ENCODE data around the gene FBXO28.

The FBXO28 gene

DNA sequence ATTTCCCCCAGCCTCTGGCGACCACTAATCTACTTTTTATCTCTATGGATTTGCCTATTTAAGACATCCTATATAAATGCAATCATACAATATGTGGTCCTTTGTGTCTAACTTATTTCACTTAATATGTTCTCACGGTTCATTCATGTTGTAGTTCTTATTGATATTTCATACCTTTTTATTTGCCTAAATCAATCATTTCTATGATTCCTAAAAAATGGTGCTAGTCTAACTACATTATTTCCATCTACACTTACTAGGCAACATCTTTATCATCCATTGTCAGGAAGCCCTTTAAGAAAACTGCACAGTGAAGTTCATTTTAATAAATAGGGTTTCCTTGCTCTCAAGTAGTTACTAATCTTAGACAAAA lies 380 bp upstream of the FBXO28 start:
- Histone ChIP-seq H3K9ac (ENCODE audit: low read depth, low read length) (peak overlapping the region; percentile 97), H3K36me3 (ENCODE audit: insufficient read depth, low read length) (no peaks in the 10 kb centered on the region), H3K4me1 (ENCODE audit: insufficient read depth, low read length) (no peaks in the 10 kb centered on the region), H3K9me3 (ENCODE audit: control insufficient read depth, insufficient read depth, low read length) (no peaks in the 10 kb centered on the region)

DNA sequence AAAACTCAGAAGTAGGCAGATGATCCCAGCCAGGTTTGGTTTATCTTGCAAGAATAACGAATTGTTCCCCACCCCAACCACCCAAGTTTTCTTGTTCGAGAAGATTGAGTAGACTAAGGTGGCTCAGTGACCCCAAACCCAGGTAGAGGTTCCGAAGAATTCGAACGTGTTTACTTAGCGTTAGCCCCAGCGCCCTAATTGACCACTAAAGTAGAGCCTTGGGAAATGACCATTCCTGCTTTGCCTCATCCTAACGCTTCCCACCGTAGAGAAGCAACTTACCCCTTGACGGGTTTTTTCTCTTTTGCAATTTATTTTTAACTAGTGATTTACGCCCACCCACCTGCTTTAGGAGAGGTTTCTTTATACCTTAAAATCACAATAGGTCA lies 870 bp downstream of the FBXO28 start:
- no peaks in the 10 kb centered on the region for H3K9me3 ChIP-seq (ENCODE audit: control insufficient read depth, insufficient read depth, low read length)
- H3K9ac ChIP-seq (ENCODE audit: low read depth, low read length), result peak overlapping the region; percentile 97
- no peaks in the 10 kb centered on the region for H3K36me3 ChIP-seq (ENCODE audit: insufficient read depth, low read length)
- H3K4me1 ChIP-seq (ENCODE audit: insufficient read depth, low read length), result no peaks in the 10 kb centered on the region

DNA sequence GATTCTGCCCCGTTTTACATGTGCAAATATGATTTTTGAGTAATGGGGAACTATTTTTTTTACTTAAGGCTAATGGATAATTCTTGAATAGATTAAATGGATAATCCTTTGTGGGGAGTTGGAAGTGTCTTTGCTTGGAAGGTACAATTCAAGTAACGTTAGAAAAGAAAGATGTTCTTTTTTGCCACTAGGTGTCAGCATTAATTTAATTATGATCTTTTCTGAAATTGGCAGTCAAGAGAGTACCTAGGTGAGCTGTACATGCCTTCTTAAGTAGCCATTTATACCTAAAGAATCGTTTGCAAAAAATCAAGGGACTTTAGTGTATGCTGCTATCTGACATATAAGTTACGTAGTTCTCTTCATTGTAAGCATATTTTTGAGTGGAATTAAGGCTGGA lies 2.2 kb downstream of the FBXO28 start:
- no peaks in the 10 kb centered on the region for H3K36me3 ChIP-seq (ENCODE audit: insufficient read depth, low read length)
- H3K4me1 ChIP-seq (ENCODE audit: insufficient read depth, low read length), result no peaks in the 10 kb centered on the region
- no peak overlapping the region for H3K9ac ChIP-seq (ENCODE audit: low read depth, low read length)
- H3K9me3 ChIP-seq (ENCODE audit: control insufficient read depth, insufficient read depth, low read length), result no peaks in the 10 kb centered on the region

DNA sequence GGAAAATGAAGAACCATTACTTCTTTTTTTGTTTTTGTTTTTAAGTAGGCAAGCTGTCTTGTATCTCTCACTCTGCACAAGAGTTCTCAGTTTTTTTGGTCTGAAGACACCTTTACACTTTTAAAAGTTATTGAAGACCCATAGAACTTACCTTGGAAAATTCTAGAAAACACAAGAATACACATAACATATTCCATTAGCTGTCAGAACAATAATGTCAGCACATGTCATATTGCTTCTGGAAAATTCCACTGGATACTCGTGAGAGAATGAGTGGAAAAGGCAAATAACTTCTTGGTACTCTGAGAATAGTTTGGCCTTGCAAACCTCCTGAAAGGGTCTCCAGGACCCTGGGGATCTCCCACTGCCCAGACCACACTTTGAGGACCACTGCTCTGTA lies 4.8 kb downstream of the FBXO28 start:
- H3K9me3 ChIP-seq (ENCODE audit: control insufficient read depth, insufficient read depth, low read length), result no peaks in the 10 kb centered on the region
- no peak overlapping the region for H3K9ac ChIP-seq (ENCODE audit: low read depth, low read length)
- H3K36me3 ChIP-seq (ENCODE audit: insufficient read depth, low read length), result no peaks in the 10 kb centered on the region
- H3K4me1 ChIP-seq (ENCODE audit: insufficient read depth, low read length), result 0 out of 2 replicates have a peak, but pooled peaks cover 2% of the 10 kb centered on the region

DNA sequence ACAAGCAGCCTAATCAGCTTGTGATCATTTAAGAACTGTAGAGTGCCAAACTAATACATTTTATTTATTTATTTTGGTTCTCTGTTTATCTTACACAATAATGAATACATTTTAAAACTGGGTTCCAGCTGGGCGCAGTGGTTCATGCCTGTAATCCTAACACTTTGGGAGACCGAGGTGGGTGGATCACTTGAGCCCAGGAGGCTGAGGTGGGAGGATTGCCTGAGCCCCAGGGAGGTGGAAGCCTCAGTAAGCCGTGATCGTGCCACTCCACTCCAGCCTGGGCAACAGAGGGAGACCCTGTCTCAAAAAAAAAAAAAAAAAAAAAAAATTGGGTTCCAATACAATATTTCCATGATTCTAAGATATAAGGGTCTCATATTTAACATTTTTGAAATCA lies 9.2 kb downstream of the FBXO28 start:
- Histone ChIP-seq H3K4me1 (ENCODE audit: insufficient read depth, low read length) (0 out of 2 replicates have a peak, but pooled peaks cover 2% of the 10 kb centered on the region), H3K9me3 (ENCODE audit: control insufficient read depth, insufficient read depth, low read length) (no peaks in the 10 kb centered on the region), H3K36me3 (ENCODE audit: insufficient read depth, low read length) (no peaks in the 10 kb centered on the region), H3K9ac (ENCODE audit: low read depth, low read length) (no peak overlapping the region)

DNA sequence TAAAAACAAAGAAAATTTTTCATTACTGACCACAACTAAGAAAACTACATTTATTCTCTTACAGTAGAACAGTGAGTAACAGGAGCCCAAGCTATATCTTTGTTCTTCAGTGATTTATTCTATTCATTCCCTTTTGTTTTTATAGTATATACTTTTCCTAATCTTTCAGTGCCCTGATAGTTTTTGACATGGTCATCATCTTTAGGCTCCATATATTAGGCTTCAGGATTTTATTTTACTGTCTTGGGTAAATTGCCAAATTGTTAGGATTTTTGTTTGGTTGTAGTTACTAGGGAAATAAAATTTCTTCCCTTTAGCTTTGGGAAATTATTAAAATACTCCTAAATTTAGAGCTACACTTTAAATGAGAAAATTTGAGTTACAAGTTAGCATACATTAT lies 10.3 kb downstream of the FBXO28 start:
- Histone ChIP-seq H3K4me1 (ENCODE audit: insufficient read depth, low read length) (0 out of 2 replicates have a peak, but pooled peaks cover 2% of the 10 kb centered on the region), H3K9me3 (ENCODE audit: control insufficient read depth, insufficient read depth, low read length) (no peaks in the 10 kb centered on the region), H3K9ac (ENCODE audit: low read depth, low read length) (no peak overlapping the region), H3K36me3 (ENCODE audit: insufficient read depth, low read length) (no peaks in the 10 kb centered on the region)

DNA sequence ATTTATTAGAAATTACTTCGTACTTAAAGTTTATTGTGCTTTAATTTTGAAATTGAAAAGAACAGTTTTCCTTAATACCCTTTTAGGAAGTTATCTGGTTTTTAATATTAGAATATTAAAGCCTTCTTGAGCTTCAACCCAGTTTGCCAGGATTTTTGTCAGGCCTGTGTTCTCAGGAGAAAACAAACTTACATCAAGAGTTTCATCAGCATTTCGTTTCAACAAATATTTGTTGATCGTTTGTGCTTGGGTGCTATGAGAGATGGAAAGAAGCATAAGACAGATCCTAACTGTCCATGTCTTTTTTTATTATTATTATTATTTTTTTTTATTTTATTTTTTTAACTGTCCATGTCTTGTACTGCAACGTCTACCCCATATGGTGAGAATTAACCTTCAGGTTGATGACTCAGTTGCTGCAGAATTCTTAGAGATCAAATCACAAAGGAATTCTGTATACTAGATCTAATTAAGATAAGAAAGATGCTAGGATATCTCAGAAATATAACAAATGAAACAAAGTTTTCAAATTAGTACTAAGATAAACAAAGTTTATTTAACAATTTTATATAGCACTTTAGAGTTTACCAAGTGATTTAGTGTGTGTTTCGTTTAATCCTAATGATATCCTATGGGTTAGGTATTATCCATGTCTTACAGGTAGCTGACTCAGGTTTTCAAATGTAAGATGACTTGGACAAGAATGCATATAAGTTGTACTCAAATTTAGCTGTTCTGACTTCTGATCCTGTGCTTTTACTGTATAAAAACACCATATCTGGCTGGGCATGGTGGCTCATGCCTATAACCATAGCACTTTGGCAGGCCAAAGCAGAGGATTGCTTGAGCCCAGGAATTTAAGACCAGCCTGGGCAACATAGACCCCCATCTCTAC lies 14.3 kb downstream of the FBXO28 start:
- H3K9ac ChIP-seq (ENCODE audit: low read depth, low read length), result no peak overlapping the region
- H3K9me3 ChIP-seq (ENCODE audit: control insufficient read depth, insufficient read depth, low read length), result no peaks in the 10 kb centered on the region
- no peaks in the 10 kb centered on the region for H3K4me1 ChIP-seq (ENCODE audit: insufficient read depth, low read length)
- peaks cover 14% of the 10 kb centered on the region for H3K36me3 ChIP-seq (ENCODE audit: insufficient read depth, low read length)

DNA sequence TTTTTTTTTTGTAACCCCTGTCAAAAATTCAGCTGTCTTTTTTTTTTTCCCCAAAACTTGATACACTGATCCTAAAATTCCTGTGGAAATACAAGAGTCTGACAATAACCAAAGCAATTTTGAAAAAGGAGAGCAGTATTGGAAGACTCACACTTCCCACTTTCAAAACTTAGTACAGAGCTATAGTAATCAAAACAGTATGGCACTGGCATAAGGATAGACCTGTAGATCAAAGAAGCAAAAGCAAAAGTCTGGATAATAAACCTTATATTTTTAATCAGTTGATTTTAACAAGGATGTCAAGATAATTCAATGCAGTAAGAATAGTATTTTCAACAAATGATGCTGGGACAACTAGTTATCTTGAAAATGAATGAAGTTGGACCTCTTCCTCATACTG lies 17.3 kb downstream of the FBXO28 start:
- Histone ChIP-seq H3K9me3 (ENCODE audit: control insufficient read depth, insufficient read depth, low read length) (no peaks in the 10 kb centered on the region), H3K9ac (ENCODE audit: low read depth, low read length) (no peak overlapping the region), H3K36me3 (ENCODE audit: insufficient read depth, low read length) (peaks cover 14% of the 10 kb centered on the region), H3K4me1 (ENCODE audit: insufficient read depth, low read length) (no peaks in the 10 kb centered on the region)

DNA sequence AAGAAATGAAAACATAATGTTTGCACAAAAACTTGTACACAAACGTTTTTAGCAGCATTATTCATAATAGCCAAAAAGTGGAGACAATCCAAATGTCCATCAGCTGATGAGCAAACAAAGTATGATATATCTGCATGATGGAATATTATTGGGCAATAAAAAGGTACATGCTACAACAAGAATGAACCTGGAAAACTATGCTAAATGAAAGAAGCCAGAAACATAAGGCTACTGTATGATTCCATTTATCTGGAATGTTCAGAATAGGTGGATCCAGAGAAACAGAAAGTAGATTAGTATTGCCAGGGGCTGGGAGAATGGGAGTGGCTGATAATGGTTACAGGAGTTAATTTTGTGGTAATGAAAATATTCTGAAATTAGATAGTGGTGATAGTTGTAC lies 19.0 kb downstream of the FBXO28 start:
- peaks cover 14% of the 10 kb centered on the region for H3K36me3 ChIP-seq (ENCODE audit: insufficient read depth, low read length)
- no peaks in the 10 kb centered on the region for H3K9me3 ChIP-seq (ENCODE audit: control insufficient read depth, insufficient read depth, low read length)
- no peaks in the 10 kb centered on the region for H3K4me1 ChIP-seq (ENCODE audit: insufficient read depth, low read length)
- H3K9ac ChIP-seq (ENCODE audit: low read depth, low read length), result no peak overlapping the region

DNA sequence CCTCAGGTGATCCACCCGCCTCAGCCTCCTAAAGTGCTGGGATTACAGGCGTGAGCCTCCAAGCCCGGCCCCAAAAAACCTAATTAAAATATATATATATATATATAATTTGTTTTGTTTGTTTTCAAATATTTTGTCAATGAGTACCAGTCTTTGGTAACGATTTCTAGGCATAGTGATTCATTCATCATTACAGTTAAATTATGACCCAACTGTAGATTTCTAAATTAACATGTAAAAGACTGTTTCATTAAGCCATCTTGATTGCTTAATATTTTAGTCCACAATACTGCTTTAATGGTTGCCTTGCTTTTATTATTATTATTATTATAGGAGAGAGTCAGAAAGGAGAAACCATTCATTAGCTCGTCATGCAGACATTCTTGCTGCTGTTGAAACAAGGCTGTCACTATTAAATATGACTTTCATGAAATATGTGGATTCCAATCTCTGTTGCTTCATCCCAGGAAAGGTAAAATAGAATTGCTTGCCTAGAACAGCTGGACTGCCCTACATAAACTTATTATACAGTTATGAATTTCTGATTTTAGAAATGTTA lies 19.9 kb downstream of the FBXO28 start:
- Histone ChIP-seq H3K36me3 (ENCODE audit: insufficient read depth, low read length) (peaks cover 15% of the 10 kb centered on the region), H3K4me1 (ENCODE audit: insufficient read depth, low read length) (no peaks in the 10 kb centered on the region), H3K9ac (ENCODE audit: low read depth, low read length) (no peak overlapping the region), H3K9me3 (ENCODE audit: control insufficient read depth, insufficient read depth, low read length) (no peaks in the 10 kb centered on the region)

DNA sequence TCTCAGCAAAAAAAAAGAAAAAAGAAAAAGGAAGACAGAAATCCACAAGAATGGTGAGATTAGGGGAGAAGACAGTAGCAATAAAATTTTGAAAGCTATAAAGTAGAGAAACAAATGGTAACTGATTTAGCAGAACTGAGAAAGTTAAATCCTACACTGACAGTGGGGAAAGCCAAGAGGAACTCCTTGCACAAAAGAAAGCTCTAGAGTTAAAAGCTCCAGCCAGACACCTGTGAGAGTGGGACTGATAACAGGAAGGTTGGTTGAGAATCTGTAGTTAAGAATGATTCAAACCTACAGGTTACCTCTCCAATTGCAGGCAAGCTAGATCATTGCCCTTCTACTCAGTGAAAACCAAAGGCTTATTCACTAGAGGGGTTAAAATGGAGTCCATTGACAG lies 23.6 kb downstream of the FBXO28 start:
- Histone ChIP-seq H3K9ac (ENCODE audit: low read depth, low read length) (no peak overlapping the region), H3K9me3 (ENCODE audit: control insufficient read depth, insufficient read depth, low read length) (no peaks in the 10 kb centered on the region), H3K4me1 (ENCODE audit: insufficient read depth, low read length) (no peaks in the 10 kb centered on the region), H3K36me3 (ENCODE audit: insufficient read depth, low read length) (peaks cover 7% of the 10 kb centered on the region; the same call in 1 of the 2 replicates)

DNA sequence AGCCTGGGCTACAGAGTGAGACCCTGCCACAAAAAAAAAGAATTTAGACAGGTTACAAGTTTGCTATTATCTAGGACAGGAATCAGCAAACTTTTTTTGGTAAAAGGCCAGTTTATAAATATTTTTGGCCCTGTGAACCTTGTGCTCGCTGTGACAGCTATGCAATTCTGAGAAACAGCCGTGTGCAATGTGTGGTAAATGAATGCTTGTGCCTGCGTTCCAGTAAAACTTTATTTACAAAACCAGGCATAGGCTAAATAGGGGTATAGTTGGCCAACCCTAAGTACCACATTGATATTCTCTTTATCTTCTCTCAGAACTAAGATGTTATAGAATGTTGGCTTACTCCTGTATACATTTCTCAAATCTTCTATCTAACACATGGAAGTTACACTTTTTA lies 24.3 kb downstream of the FBXO28 start:
- H3K9ac ChIP-seq (ENCODE audit: low read depth, low read length), result no peak overlapping the region
- no peaks in the 10 kb centered on the region for H3K9me3 ChIP-seq (ENCODE audit: control insufficient read depth, insufficient read depth, low read length)
- no peaks in the 10 kb centered on the region for H3K4me1 ChIP-seq (ENCODE audit: insufficient read depth, low read length)
- H3K36me3 ChIP-seq (ENCODE audit: insufficient read depth, low read length), result peaks cover 3% of the 10 kb centered on the region; the same call in 1 of the 2 replicates

DNA sequence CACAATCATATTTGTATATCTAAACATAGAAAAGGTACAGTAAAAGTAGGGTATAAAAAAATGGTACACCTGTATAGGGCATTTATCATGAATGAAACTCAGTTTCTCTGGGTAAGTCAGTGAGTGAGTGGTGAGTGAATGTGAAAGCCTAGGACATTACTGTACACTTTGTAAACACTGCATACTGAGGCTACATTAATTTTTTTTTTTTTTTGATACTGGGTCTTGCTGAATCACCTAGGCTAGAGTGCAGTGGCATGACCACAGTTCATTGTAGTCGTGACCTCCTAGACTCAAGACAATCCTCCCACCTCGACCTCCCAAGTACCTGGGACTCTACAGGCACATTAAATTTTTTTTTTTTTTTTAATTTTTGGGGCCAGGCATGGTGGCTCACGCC lies 27.8 kb downstream of the FBXO28 start:
- Histone ChIP-seq H3K4me1 (ENCODE audit: insufficient read depth, low read length) (no peaks in the 10 kb centered on the region), H3K9ac (ENCODE audit: low read depth, low read length) (no peak overlapping the region), H3K36me3 (ENCODE audit: insufficient read depth, low read length) (peaks cover 3% of the 10 kb centered on the region; the same call in 1 of the 2 replicates), H3K9me3 (ENCODE audit: control insufficient read depth, insufficient read depth, low read length) (no peaks in the 10 kb centered on the region)

DNA sequence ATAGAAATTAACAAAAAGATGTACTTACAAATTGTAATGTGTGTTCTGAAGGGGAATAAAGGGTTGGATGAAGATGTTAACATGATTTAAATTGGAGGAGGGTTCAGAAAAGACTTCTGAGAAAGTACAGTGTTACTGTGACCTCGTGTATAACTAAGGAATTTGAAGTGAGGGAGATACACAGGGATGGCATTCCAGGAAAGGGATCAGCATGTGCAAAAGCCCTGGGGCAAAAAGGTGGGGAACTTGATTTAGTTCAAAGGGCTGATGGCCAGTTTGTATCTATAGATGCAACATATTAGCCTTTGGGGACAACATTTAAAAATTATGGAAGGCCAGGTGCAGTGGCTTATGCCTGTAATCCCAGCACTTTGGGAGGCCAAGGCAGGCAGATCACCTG lies 35.8 kb downstream of the FBXO28 start:
- Histone ChIP-seq H3K9me3 (ENCODE audit: control insufficient read depth, insufficient read depth, low read length) (no peaks in the 10 kb centered on the region), H3K36me3 (ENCODE audit: insufficient read depth, low read length) (peaks cover 4% of the 10 kb centered on the region; the same call in 1 of the 2 replicates), H3K4me1 (ENCODE audit: insufficient read depth, low read length) (no peaks in the 10 kb centered on the region), H3K9ac (ENCODE audit: low read depth, low read length) (no peak overlapping the region)

DNA sequence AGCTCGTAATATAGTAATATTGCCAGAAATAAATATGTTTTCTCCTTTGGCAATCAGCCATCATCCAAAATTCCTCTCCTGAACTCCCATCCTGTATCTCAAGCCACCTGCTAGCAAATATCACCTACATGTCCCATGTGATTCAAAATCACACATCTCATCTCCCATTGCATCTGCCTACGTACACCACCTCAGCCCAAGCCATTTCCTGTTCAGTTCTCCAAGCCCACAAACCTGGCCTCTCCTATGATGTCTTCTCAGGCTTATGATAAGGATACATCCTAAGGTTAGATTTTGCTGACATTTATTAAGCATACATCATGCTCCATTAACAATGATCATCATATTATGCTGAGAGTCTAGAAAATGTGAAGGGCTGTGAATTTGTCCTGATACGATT lies 37.2 kb downstream of the FBXO28 start:
- H3K9ac ChIP-seq (ENCODE audit: low read depth, low read length), result no peak overlapping the region
- H3K4me1 ChIP-seq (ENCODE audit: insufficient read depth, low read length), result no peaks in the 10 kb centered on the region
- H3K36me3 ChIP-seq (ENCODE audit: insufficient read depth, low read length), result peaks cover 4% of the 10 kb centered on the region; the same call in 1 of the 2 replicates
- no peaks in the 10 kb centered on the region for H3K9me3 ChIP-seq (ENCODE audit: control insufficient read depth, insufficient read depth, low read length)

Data from ES-I3 (cell line).